ENCODE results near the gene CCDC127. TPM values are rescaled to one million over a fixed set of nuclear protein-coding genes. Genes with fewer than 3 reads are reported as not detected.
"Not testable (repeated sequence)": the region's sequence is repeated elsewhere in the genome, so short reads cannot be mapped to it uniquely, and the experiment has no call there.

CCDC127 gene
- polyA plus RNA-seq, 3 donors: 0.68 to 1.5 (median 0.85) TPM

DNA sequence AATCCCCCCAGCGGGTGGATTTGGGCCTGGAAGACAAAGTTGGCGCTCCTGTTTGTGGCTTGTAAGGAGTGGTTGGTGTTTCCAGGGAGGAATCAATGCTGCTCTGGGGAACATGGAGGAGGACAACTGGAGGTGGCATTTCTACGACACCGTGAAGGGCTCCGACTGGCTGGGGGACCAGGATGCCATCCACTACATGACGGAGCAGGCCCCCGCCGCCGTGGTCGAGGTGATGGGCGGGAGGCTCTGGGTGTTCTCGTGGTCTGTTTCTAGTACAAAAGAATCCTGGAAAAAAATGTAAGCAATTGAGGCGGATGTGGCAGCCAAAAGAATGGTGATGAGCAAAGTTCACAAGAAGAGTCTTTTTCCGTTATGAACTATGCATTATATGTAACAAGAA lies 7.4 kb upstream of the CCDC127 start:
- H3K4me3 ChIP-seq (replicated peaks in 1 of 3; ENCODE audit: low read depth in 2 of 3, low read length in 3 of 3): no peak overlapping the region
- intact Hi-C loops (cut with micrococcal nuclease): no loop called here
- no peak overlapping the region for H3K4me2 ChIP-seq (replicated peaks; ENCODE audit: extremely low read depth, low read length, poor library complexity, severe bottlenecking)
- peaks cover 32% of the 10 kb centered on the region for H3K79me2 ChIP-seq (ENCODE audit: insufficient read depth, low read length)
- Mint-ChIP-seq H3K4me3 (no peak overlapping the region), H3K27ac (no peak overlapping the region), H3K4me1 (peaks cover 27% of the 10 kb centered on the region), H3K9me3 (no peaks in the 10 kb centered on the region), H3K27me3 (ENCODE audit: low read depth in 3 of 3) (no peaks in the 10 kb centered on the region), H3K36me3 (peaks cover 56 to 63% of the 10 kb centered on the region in 2 donors)
- H3K27me3 ChIP-seq (ENCODE audit: control insufficient read depth in 2 of 2, insufficient read depth in 2 of 2, low read length in 2 of 2): no peaks in the 10 kb centered on the region
- 100% methylated on average over 12 of the region's 14 CpGs for WGBS (ENCODE audit: insufficient coverage)
- no peaks in the 10 kb centered on the region for H3K9me3 ChIP-seq (replicated peaks in 1 of 2; ENCODE audit: control insufficient read depth in 1 of 2, insufficient read depth in 1 of 2, low read length in 2 of 2)
- DNase-seq: no peak
- H3K4me1 ChIP-seq (ENCODE audit: control insufficient read depth in 1 of 2, insufficient read depth in 2 of 2, low read length in 2 of 2): peaks cover 7 to 11% of the 10 kb centered on the region in 2 donors
- peaks cover 41% of the 10 kb centered on the region for H4K20me1 ChIP-seq (ENCODE audit: insufficient read depth, low read length)
- H3K36me3 ChIP-seq (replicated peaks in 1 of 2; ENCODE audit: control insufficient read depth in 1 of 2, insufficient read depth in 2 of 2, low read length in 2 of 2): peaks cover 60 to 71% of the 10 kb centered on the region in 2 donors
- no peak overlapping the region for H3K9ac ChIP-seq (ENCODE audit: insufficient read depth, low read length, poor library complexity, severe bottlenecking)
- no peak for TF ChIP-seq CTCF (IDR thresholded peaks at IDR 0.05)
- no peak overlapping the region for H3K27ac ChIP-seq (ENCODE audit: low read depth in 1 of 2, low read length in 2 of 2)
- no peak overlapping the region for H2AFZ ChIP-seq (ENCODE audit: insufficient read depth, low read depth, low read length, poor library complexity, severe bottlenecking)

DNA sequence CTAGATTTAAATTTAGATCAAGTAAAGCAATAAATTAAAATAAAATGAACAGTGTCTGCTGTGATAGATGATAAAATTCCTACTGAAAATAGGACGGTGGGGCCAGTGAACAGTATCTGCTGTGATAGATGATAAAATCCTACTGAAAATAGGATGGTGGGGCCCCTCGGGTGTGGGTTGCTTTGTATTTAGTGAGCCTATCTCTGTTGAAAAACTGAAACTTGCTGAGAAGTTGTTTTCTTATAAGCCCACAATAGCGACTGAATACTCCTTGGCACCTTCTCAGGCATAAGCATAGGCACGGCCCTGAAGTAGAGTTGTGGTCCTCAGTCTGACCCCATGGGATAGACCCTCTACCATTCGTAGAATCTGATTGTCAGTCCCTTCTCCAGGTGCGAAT lies 5.8 kb upstream of the CCDC127 start:
- peaks cover 55% of the 10 kb centered on the region for H4K20me1 ChIP-seq (ENCODE audit: insufficient read depth, low read length)
- Mint-ChIP-seq H3K9me3 (no peaks in the 10 kb centered on the region), H3K27ac (no peak overlapping the region), H3K4me1 (peaks cover 42% of the 10 kb centered on the region), H3K4me3 (no peak overlapping the region), H3K27me3 (ENCODE audit: low read depth in 3 of 3) (no peaks in the 10 kb centered on the region), H3K36me3 (peaks cover 46 to 53% of the 10 kb centered on the region in 2 donors)
- H3K9me3 ChIP-seq (replicated peaks in 1 of 2; ENCODE audit: control insufficient read depth in 1 of 2, insufficient read depth in 1 of 2, low read length in 2 of 2): no peaks in the 10 kb centered on the region
- intact Hi-C loops (cut with micrococcal nuclease): loop anchor here in 1 of 2 donors (5.0 kb wide), 1 partner anchor 44 kb away; no protein-coding TSS in a partner anchor
- H3K9ac ChIP-seq (ENCODE audit: insufficient read depth, low read length, poor library complexity, severe bottlenecking): no peak overlapping the region
- peaks cover 46 to 58% of the 10 kb centered on the region in 2 donors for H3K36me3 ChIP-seq (replicated peaks in 1 of 2; ENCODE audit: control insufficient read depth in 1 of 2, insufficient read depth in 2 of 2, low read length in 2 of 2)
- peaks cover 48% of the 10 kb centered on the region for H3K79me2 ChIP-seq (ENCODE audit: insufficient read depth, low read length)
- H3K4me3 ChIP-seq (replicated peaks in 1 of 3; ENCODE audit: low read depth in 2 of 3, low read length in 3 of 3): no peak overlapping the region
- no peak for DNase-seq
- WGBS (ENCODE audit: insufficient coverage): 100% methylated on average over 5 of the region's 6 CpGs
- peaks cover 19 to 27% of the 10 kb centered on the region in 2 donors for H3K4me1 ChIP-seq (ENCODE audit: control insufficient read depth in 1 of 2, insufficient read depth in 2 of 2, low read length in 2 of 2)
- H3K27me3 ChIP-seq (ENCODE audit: control insufficient read depth in 2 of 2, insufficient read depth in 2 of 2, low read length in 2 of 2): no peaks in the 10 kb centered on the region
- no peak for TF ChIP-seq CTCF (IDR thresholded peaks at IDR 0.05)
- H3K27ac ChIP-seq (ENCODE audit: low read depth in 1 of 2, low read length in 2 of 2): no peak overlapping the region
- H2AFZ ChIP-seq (ENCODE audit: insufficient read depth, low read depth, low read length, poor library complexity, severe bottlenecking): no peak overlapping the region
- no peak overlapping the region for H3K4me2 ChIP-seq (replicated peaks; ENCODE audit: extremely low read depth, low read length, poor library complexity, severe bottlenecking)

GRCh38 chr5:222951-223715 lies 5.2 kb upstream of the CCDC127 start:
- H3K36me3 ChIP-seq (replicated peaks in 1 of 2; ENCODE audit: control insufficient read depth in 1 of 2, insufficient read depth in 2 of 2, low read length in 2 of 2): peaks cover 39 to 51% of the 10 kb centered on the region in 2 donors
- H4K20me1 ChIP-seq (ENCODE audit: insufficient read depth, low read length): peaks cover 58% of the 10 kb centered on the region
- Mint-ChIP-seq H3K36me3 (peaks cover 40 to 48% of the 10 kb centered on the region in 2 donors), H3K27ac (peak overlapping the region in 1 of 7 donors; percentile 43), H3K4me1 (peaks cover 42% of the 10 kb centered on the region)
- not testable (repeated sequence) for DNase-seq; H3K4me3 ChIP-seq (replicated peaks in 1 of 3; ENCODE audit: low read depth in 2 of 3, low read length in 3 of 3); H3K4me2 ChIP-seq (replicated peaks; ENCODE audit: extremely low read depth, low read length, poor library complexity, severe bottlenecking); H3K4me3 Mint-ChIP-seq; H3K27me3 Mint-ChIP-seq (ENCODE audit: low read depth in 3 of 3); H3K9me3 ChIP-seq (replicated peaks in 1 of 2; ENCODE audit: control insufficient read depth in 1 of 2, insufficient read depth in 1 of 2, low read length in 2 of 2); H2AFZ ChIP-seq (ENCODE audit: insufficient read depth, low read depth, low read length, poor library complexity, severe bottlenecking); H3K9ac ChIP-seq (ENCODE audit: insufficient read depth, low read length, poor library complexity, severe bottlenecking); H3K27me3 ChIP-seq (ENCODE audit: control insufficient read depth in 2 of 2, insufficient read depth in 2 of 2, low read length in 2 of 2); H3K9me3 Mint-ChIP-seq
- H3K27ac ChIP-seq (ENCODE audit: low read depth in 1 of 2, low read length in 2 of 2): peak overlapping the region in 1 of 2 donors; percentile 53
- H3K79me2 ChIP-seq (ENCODE audit: insufficient read depth, low read length): peaks cover 54% of the 10 kb centered on the region
- WGBS (ENCODE audit: insufficient coverage): 0% methylated on average over 1 of the region's 6 CpGs
- intact Hi-C loops (cut with micrococcal nuclease): loop anchor here in 1 of 2 donors (5.0 kb wide), 1 partner anchor 44 kb away; no protein-coding TSS in a partner anchor
- peaks cover 19 to 27% of the 10 kb centered on the region in 2 donors for H3K4me1 ChIP-seq (ENCODE audit: control insufficient read depth in 1 of 2, insufficient read depth in 2 of 2, low read length in 2 of 2)

Measured in CD14-positive monocyte (primary cell).